ENCODE measurements around the gene IMPA2.
"Not testable (repeated sequence)": the region's sequence is repeated elsewhere in the genome, so short reads cannot be mapped to it uniquely, and the experiment has no call there.

The IMPA2 gene

DNA sequence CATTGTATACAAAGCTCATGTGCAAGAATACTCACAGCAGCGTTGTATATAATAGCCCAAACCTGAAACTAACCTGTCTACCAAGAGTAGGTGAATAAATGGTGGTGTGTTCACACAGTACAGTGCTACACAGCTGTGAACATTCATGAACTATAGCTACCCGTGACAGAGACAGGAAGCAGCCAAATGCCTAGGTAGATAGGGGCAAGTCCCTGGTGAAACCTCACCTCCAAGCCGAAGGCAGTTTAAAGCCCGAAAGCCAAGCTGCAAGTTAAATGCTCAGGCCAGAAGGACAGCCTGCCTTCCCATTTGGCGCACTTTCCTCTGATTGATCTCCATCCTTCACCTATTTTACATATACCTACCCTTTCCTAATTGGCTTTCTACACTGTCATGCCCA, 36.5 kb upstream of the IMPA2 start:
- in situ Hi-C loops (cut with MboI; ENCODE audit: low sequenced_read_pairs, unreplicated experiment), result no loop called here
- TF ChIP-seq, protein P1, sequence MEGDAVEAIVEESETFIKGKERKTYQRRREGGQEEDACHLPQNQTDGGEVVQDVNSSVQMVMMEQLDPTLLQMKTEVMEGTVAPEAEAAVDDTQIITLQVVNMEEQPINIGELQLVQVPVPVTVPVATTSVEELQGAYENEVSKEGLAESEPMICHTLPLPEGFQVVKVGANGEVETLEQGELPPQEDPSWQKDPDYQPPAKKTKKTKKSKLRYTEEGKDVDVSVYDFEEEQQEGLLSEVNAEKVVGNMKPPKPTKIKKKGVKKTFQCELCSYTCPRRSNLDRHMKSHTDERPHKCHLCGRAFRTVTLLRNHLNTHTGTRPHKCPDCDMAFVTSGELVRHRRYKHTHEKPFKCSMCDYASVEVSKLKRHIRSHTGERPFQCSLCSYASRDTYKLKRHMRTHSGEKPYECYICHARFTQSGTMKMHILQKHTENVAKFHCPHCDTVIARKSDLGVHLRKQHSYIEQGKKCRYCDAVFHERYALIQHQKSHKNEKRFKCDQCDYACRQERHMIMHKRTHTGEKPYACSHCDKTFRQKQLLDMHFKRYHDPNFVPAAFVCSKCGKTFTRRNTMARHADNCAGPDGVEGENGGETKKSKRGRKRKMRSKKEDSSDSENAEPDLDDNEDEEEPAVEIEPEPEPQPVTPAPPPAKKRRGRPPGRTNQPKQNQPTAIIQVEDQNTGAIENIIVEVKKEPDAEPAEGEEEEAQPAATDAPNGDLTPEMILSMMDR (IDR thresholded peaks at IDR 0.05; ENCODE audit: borderline replicate concordance, control extremely low read depth, extremely low read depth, insufficient read depth, missing control alignments), result no peak

DNA sequence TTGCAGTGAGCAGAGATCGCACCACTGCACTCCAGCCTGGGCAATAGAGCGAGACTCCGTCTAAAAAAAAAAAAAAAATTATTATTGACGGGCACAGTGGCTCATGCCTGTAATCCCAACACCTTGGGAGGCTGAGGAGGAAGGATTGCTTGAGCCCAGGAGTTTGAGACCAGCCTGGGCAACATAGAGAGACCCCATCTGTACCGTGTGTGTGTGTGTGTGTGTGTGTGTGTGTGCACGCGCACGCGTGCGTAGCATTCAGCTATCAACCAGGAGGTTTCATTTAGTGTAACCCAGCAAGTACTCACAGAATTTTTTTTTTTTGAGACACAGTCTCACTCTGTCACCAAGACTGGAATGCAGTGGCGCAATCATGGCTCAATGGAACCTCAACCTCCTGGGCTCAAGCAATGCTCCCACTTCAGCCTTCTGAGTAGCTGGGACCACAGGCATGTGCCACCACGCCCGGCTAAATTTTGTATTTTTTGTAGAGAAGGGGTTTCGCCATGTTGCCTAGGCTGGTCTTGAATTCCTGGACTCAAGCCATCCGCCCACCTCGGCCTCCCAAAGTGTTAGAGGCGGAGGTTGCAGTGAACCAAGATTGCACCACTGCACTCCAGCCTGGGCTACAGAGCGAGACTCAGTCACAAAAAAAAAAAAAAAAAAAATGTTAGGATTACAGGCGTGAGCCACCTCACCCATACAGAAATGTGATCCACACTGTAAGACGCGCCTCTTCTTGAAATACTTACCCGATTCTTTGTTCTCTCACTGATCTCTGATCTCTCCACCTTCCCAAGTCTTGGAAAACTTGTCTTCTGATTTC, 35.3 kb upstream of the IMPA2 start:
- in situ Hi-C loops (cut with MboI; ENCODE audit: low sequenced_read_pairs, unreplicated experiment); DNase-seq (ENCODE audit: low spot score): not testable (repeated sequence)

More for the DNA sequence above, 36.5 kb upstream of the IMPA2 start:
- no peak for DNase-seq (ENCODE audit: low spot score)

DNA sequence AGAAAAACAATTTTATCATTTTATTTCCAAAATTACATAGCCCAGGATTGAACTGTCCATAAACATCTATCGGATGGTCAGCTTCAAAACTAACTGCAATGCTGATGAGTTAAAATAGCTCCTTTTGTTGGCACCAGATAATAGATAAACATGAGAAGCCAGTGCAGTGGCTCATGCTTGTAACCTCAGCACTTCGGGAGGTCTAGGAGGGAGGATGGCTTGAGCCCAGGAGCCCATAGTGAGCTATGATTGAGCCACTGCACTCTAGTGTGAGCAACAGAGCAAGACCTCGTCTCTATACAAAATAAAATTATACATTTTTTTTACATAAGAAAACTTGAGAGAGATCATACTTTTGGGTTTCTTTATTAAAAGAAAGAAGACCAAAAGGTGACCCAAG, 34.6 kb upstream of the IMPA2 start:
- in situ Hi-C loops (cut with MboI; ENCODE audit: low sequenced_read_pairs, unreplicated experiment), result no loop called here
- no peak for DNase-seq (ENCODE audit: low spot score)
- TF ChIP-seq, protein P1 (IDR thresholded peaks at IDR 0.05; ENCODE audit: borderline replicate concordance, control extremely low read depth, extremely low read depth, insufficient read depth, missing control alignments), result no peak

DNA sequence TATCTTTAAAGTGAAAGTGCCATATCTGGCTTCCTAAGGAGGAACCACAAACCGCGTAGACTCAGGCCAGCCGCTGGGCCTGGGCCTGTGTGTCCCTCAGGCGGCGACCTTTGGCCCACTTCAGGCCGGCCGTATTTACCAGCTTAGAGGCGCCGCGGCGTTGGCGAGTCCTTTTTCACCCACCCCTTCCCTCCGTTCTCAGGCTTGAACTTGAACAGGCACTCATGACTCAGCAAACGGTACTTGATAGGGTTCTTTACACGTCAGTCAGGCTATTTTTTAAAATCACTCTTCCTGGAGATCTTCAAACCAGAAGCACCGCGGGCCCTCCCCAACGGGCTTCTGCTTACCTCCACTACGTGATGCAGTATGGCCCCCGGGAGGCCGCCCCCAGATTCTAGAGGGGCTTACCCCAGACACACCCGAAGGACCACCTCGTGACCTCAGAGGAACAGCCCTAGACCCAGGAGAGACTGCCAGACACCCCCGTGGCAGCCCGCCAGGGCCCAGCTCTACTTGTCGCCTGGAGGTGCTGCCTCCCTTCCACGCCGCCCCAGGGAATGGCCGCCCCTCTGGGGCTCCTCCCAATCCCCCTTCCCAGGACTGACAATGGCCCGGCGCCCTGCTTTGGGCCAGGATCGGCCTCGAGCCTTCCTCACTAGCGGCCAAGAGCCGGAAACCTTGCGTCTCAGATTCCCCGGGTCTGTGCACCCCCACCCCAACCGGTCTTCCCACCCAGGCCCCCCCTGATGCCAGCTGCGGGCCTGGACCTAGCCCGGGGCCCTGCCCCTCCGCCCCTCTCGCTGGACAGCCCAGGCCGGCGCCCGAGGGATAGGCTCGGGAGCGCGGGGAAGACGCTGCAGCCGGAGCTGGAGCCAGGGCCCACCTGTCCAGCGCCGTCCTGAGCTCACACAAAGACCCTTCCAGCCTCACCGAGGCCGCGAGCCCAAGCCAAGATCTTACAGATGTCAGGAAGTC, 33.8 kb upstream of the IMPA2 start:
- DNase-seq (ENCODE audit: low spot score), result peak; percentile 79
- TF ChIP-seq, protein P1 (IDR thresholded peaks at IDR 0.05; ENCODE audit: borderline replicate concordance, control extremely low read depth, extremely low read depth, insufficient read depth, missing control alignments), result no peak
- in situ Hi-C loops (cut with MboI; ENCODE audit: low sequenced_read_pairs, unreplicated experiment), result no loop called here

DNA sequence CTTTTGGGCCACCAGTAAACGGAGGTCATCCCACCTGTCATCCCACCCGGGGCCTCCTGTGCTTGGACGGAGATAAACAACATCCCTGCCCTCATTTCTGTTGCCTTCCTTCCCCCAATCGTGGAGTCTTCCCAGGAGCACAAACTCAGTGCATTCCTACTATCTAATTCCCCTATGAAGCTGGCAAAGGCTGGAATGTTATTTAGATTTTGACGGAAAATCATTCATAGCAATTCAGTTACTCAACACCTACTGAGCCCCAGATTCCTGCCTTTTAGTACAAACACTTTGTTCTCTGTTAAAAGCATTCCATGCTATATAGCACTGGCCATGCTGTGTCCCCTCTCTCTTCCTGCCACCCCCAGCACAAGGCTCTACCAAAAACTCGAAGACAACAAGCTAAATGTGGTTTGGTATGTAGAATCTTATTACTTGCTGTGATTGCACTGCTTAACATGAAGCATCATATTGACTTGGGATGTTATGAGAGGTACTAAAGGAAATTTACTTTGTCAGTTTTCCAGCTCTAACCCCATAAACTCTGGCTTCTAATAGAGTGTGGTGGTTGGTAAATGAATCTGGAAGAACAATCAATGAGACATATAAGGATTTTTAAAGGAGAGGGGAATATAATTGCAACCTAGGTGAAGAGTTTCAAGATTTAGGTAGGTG, 32.3 kb upstream of the IMPA2 start:
- TF ChIP-seq, protein P1 (IDR thresholded peaks at IDR 0.05; ENCODE audit: borderline replicate concordance, control extremely low read depth, extremely low read depth, insufficient read depth, missing control alignments), result no peak
- DNase-seq (ENCODE audit: low spot score), result no peak
- in situ Hi-C loops (cut with MboI; ENCODE audit: low sequenced_read_pairs, unreplicated experiment), result no loop called here

DNA sequence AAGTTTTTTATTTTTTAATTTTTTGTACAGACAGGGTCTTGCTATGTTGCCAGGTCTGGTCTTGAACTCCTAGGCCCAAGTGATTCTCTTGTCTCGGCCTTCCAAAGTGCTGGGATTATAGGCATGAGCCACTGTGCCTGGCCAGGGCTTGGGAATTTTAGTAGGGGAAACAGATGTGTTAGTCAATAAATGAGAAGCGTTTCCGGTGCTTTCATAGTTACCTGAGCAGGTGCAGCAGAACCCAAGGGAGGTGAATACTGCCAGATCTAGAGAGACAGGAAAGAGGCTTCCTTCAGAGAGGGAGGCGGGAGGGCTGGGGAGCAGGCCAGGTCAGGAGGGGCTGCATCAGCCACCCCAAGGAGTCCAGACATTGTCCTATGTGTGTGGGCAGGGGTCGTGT, 30.5 kb upstream of the IMPA2 start:
- DNase-seq (ENCODE audit: low spot score), result no peak
- TF ChIP-seq, protein P1 (IDR thresholded peaks at IDR 0.05; ENCODE audit: borderline replicate concordance, control extremely low read depth, extremely low read depth, insufficient read depth, missing control alignments), result no peak

More for the DNA sequence above, 30.5 kb upstream of the IMPA2 start:
- in situ Hi-C loops (cut with MboI; ENCODE audit: low sequenced_read_pairs, unreplicated experiment), result no loop called here

Measured in GM13976 (cell line).